ENCODE data around the gene SLC12A8.

Gene SLC12A8

DNA sequence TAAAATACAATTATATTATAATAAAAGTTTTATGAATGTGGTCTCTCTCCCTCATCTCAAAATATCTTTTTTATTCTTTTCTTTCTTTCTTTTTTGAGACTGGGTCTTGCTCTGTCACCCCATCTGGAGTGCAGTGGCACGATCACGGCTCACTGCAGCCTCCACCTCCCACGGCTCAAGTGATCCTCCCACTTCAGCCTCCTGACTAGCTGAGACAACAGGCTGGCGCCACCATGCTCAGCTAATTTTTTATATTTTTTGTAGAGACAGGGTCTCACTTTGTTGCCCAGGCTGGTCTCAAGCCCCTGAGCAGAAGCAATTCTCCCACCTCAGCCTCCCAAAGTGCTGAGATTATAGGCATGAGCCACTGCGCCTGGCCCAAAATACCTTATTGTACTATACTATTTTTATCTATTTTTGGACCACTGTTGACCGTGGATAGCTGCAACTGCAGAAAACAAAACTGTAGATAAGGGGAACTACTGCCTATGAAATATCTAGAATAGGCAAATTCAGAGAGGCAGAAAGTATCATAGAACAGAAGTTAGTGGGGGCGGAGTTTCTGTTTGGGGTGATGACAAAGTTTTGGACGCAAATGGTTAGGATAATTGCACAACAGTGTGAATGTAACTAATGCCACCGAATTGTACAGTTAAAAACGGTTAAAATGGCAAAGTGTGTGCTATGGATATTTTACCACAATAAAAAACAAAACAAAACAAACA, 66.6 kb downstream of the SLC12A8 start:
- no peak overlapping the region for H3K4me3 ChIP-seq (ENCODE audit: low read depth, low read length)
- no peak for DNase-seq (ENCODE audit: low read depth)
- no peak for TF ChIP-seq CTCF (IDR thresholded peaks at IDR 0.05; ENCODE audit: control insufficient read depth, extremely low read depth, insufficient read depth)

DNA sequence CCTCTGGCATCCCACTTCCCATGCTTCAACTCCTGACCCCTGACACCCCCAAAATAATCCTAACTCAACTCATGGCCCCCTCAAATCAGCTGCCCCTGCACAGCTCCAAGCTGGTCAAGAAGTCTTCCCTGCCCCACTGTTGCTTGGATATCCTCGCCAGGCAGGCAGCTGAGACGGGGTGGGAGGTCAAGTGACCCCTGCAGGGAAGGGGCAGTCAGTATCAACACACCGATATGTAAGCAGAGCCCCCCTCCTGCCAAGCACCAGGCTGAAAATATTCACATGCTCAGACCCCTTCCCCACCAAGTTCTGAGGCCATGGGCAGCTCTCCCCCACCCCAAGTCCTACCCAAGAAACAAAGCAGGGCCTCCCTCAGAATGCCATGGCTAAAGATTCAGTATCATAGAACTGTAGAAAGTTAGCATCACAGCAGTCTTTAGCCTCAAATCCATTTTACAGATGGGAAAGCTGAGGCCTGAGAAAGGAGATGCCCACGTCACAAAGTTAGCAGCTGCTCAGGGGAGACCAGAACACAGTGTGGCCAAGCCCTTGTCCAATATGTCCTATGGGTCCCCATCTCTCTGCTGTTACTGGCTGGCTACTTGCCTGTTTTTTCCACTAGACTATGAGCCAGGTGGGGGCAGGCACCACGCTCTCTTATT, 67.8 kb downstream of the SLC12A8 start:
- H3K4me3 ChIP-seq (ENCODE audit: low read depth, low read length): no peak overlapping the region
- TF ChIP-seq CTCF (IDR thresholded peaks at IDR 0.05; ENCODE audit: control insufficient read depth, extremely low read depth, insufficient read depth): no peak
- DNase-seq (ENCODE audit: low read depth): no peak

DNA sequence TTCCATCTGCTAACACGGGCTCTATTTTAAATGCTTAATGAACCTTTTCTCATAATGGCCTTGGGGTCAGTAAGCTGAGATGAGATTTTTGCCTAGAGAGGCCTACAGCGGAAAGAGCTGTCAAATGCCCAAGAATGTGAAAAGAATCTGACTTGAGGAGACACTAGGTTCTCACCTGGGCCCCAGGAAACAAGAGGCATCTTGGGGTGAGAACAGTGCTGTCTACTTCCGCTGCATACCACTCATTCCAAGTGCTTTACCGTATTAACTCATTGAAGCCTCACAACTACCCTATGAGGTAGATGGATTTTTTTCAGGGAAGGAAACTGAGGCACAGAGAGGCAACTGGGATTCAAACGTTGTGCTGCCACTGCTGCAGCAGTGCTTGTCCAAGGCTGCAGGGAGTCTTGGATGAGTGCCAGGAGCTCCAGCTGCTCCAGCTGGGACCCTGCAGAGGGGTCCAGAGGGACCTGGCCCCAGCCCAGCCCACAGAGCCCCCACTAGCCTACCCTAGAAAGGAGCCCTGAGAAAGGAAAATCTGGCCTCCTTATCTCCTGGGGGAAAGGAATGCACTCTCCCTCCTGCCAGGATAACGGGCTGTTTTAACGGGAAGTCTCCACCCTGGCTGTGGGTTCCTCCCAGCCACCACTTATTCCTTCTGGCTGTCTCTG, 68.4 kb downstream of the SLC12A8 start:
- no peak for DNase-seq (ENCODE audit: low read depth)
- no peak for TF ChIP-seq CTCF (IDR thresholded peaks at IDR 0.05; ENCODE audit: control insufficient read depth, extremely low read depth, insufficient read depth)
- no peak overlapping the region for H3K4me3 ChIP-seq (ENCODE audit: low read depth, low read length)

DNA sequence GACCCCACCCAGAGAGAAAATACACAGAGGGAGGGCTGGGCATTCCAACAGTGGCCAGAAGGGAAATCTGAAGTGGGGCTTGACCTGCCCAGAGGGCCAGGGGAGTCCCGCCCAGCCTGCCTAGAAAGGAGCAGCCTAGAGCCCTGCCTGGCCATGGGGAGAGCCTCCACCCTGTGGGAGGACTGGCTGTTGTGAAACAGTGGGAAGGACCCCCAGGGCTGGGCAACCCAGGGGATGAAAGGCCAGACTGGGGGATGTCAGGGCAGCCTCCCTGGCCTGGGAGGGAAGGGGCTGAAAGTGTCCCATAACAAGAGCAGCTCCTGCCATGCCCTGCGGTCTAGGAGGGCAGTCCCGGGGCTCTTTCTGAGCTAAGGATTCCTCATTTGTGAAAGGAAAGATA, 69.0 kb downstream of the SLC12A8 start:
- no peak for TF ChIP-seq CTCF (IDR thresholded peaks at IDR 0.05; ENCODE audit: control insufficient read depth, extremely low read depth, insufficient read depth)
- H3K4me3 ChIP-seq (ENCODE audit: low read depth, low read length): no peak overlapping the region
- no peak for DNase-seq (ENCODE audit: low read depth)

GRCh38 chr3:125142940-125143339, 69.6 kb downstream of the SLC12A8 start:
- no peak for TF ChIP-seq CTCF (IDR thresholded peaks at IDR 0.05; ENCODE audit: control insufficient read depth, extremely low read depth, insufficient read depth)
- no peak overlapping the region for H3K4me3 ChIP-seq (ENCODE audit: low read depth, low read length)

GRCh38 chr3:125142420-125142778, 70.1 kb downstream of the SLC12A8 start:
- TF ChIP-seq CTCF (IDR thresholded peaks at IDR 0.05; ENCODE audit: control insufficient read depth, extremely low read depth, insufficient read depth): no peak
- H3K4me3 ChIP-seq (ENCODE audit: low read depth, low read length): no peak overlapping the region
- no peak for DNase-seq (ENCODE audit: low read depth)

More at GRCh38 chr3:125142940-125143339, 69.6 kb downstream of the SLC12A8 start:
- no peak for DNase-seq (ENCODE audit: low read depth)
